PC-3 (cell line): Measurements from ENCODE around the gene TCF7L1.

Experiments used
- EZH2 ChIP-seq: fragments of 300-600 bp; sonication (generic); IDR thresholded peaks from one replicate; pipeline ENCODE4 v1.6.1; 2017; ENCODE audit warnings: antibody characterized with exemption, mild to moderate bottlenecking, low read length; ENCODE audit not compliant: unreplicated experiment
- EZH2phosphoT487 ChIP-seq: fragments of 300-600 bp; sonication (generic); IDR thresholded peaks from 2 replicates; pipeline ENCODE4 v1.6.1; 2018; ENCODE audit warnings: mild to moderate bottlenecking, antibody characterized with exemption, low read length, borderline replicate concordance
- TF ChIP-seq, protein P1 (sequence below): fragments of 300-600 bp; sonication (generic); conservative IDR thresholded peaks from 2 replicates; pipeline ENCODE4 v1.5.1; 2017; ENCODE audit warnings: antibody characterized with exemption, low read depth, mild to moderate bottlenecking, low read length

DNA sequence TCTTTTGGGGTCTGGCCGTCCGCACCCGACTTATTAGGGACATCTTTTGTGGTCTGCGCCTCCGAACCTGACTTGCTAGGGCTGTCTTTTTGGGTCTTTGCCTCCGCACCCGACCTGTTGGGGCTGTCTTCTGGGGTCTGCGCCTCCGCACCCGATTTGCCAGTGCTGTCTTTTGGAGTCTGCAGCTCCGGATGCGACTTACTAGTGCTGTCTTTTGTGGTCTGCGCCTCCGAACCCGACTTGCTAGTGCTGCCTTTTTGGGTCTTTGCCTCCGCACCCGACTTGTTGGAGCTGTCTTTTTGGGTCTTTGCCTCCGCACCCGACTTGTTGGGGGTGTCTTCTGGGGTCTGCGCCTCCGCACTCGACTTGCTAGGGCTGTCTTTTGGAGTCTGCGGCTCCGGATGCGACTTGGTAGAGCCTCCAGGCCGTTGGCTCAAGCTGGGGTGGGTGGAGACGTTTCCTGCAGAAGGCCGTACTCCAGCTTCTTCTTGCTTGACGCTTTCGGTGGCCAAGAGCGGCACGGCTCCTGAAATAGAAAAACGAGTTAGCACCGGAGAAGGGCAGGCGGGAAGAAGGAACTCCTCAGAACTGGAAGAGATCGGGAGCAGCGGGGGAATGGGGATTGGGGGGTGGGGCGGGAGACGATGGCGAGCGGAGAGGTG, 194.1 kb downstream of the TCF7L1 start:
- TF ChIP-seq, protein P1, sequence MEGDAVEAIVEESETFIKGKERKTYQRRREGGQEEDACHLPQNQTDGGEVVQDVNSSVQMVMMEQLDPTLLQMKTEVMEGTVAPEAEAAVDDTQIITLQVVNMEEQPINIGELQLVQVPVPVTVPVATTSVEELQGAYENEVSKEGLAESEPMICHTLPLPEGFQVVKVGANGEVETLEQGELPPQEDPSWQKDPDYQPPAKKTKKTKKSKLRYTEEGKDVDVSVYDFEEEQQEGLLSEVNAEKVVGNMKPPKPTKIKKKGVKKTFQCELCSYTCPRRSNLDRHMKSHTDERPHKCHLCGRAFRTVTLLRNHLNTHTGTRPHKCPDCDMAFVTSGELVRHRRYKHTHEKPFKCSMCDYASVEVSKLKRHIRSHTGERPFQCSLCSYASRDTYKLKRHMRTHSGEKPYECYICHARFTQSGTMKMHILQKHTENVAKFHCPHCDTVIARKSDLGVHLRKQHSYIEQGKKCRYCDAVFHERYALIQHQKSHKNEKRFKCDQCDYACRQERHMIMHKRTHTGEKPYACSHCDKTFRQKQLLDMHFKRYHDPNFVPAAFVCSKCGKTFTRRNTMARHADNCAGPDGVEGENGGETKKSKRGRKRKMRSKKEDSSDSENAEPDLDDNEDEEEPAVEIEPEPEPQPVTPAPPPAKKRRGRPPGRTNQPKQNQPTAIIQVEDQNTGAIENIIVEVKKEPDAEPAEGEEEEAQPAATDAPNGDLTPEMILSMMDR, result no peak
- TF ChIP-seq EZH2phosphoT487 (no peak), EZH2 (no peak)
